GM12872 (cell line): Measurements from ENCODE around the gene SLC5A2.

ENCODE experiments used
- CTCF ChIP-seq: IDR thresholded peaks from 3 replicates; pipeline ENCODE4 v1.5.1; 2011; ENCODE audit warnings: low read depth, mild to moderate bottlenecking, low read length, moderate library complexity; ENCODE audit not compliant: insufficient read depth

SLC5A2 gene

GRCh38 chr16:31475946-31476302 is 7.0 kb upstream of the SLC5A2 start:
- no peak for TF ChIP-seq CTCF

GRCh38 chr16:31476303-31477219 is 6.4 kb upstream of the SLC5A2 start:
- no peak for TF ChIP-seq CTCF

GRCh38 chr16:31477220-31478216 is 5.4 kb upstream of the SLC5A2 start:
- TF ChIP-seq CTCF, result no peak

GRCh38 chr16:31478956-31479355 is 4.0 kb upstream of the SLC5A2 start:
- no peak for TF ChIP-seq CTCF

- TF ChIP-seq CTCF, result no peak
These were observed 3.2 kb upstream of the SLC5A2 start for GRCh38 chr16:31479751-31480150.

- no peak for TF ChIP-seq CTCF
These were observed 1.9 kb upstream of the SLC5A2 start for GRCh38 chr16:31480851-31481536.

GRCh38 chr16:31484491-31485171 is 1.7 kb downstream of the SLC5A2 start:
- TF ChIP-seq CTCF, result no peak
